ENCODE data around the gene MEIOSIN. TPM values are rescaled to one million over a fixed set of nuclear protein-coding genes. Genes with fewer than 3 reads are reported as not detected.

The MEIOSIN gene
- total and polyA plus RNA-seq, 9 of the 15 experiments (the other 6 are each of a cell fraction or from before 2014, with no cell fraction given): 0.06 to 2.0 (median 0.76) TPM

- TF ChIP-seq GTF2E2 (tag; IDR thresholded peaks at IDR 0.05) (no peak), SRSF7 (optimal IDR thresholded peaks at IDR 0.05; ENCODE audit: low read depth, low read length) (no peak), PTBP1 (IDR thresholded peaks at IDR 0.05; ENCODE audit: low read depth, low read length) (0 out of 2 replicates have a peak, but pooled peaks have one; percentile 30), ZC3H11A (IDR thresholded peaks at IDR 0.05; ENCODE audit: low read depth, low read length) (no peak), CHD1 (IDR thresholded peaks at IDR 0.05; ENCODE audit: low read length) (no peak), TFAM (CRISPR knock-in tag; conservative IDR thresholded peaks at IDR 0.05) (no peak), JUNB (CRISPR knock-in tag; conservative IDR thresholded peaks at IDR 0.05) (no peak), ZNF444 (CRISPR knock-in tag; IDR thresholded peaks at IDR 0.05) (no peak), MECOM (CRISPR knock-in tag; IDR thresholded peaks at IDR 0.05) (no peak), KAT8 (IDR thresholded peaks at IDR 0.05; ENCODE audit: low read depth) (no peak), STAG1 (CRISPR knock-in tag; IDR thresholded peaks at IDR 0.05; ENCODE audit: borderline replicate concordance) (no peak), HNRNPK (IDR thresholded peaks at IDR 0.05; ENCODE audit: low read depth, low read length, poor library complexity, severe bottlenecking) (no peak), CBFA2T3 (IDR thresholded peaks at IDR 0.05) (no peak), NCOA6 (IDR thresholded peaks at IDR 0.05) (no peak), RCOR1 (IDR thresholded peaks at IDR 0.05; ENCODE audit: borderline replicate concordance in 1 of 2, low read depth in 2 of 2, low read length in 2 of 2) (0 out of 4 replicates have a peak, but pooled peaks of 1 of the 2 experiments have one; percentile 10), ZKSCAN3 (CRISPR knock-in tag; IDR thresholded peaks at IDR 0.05) (no peak), BCOR (IDR thresholded peaks at IDR 0.05) (no peak), MCM7 (IDR thresholded peaks at IDR 0.05) (no peak)
- TF ChIP-seq, protein P1, sequence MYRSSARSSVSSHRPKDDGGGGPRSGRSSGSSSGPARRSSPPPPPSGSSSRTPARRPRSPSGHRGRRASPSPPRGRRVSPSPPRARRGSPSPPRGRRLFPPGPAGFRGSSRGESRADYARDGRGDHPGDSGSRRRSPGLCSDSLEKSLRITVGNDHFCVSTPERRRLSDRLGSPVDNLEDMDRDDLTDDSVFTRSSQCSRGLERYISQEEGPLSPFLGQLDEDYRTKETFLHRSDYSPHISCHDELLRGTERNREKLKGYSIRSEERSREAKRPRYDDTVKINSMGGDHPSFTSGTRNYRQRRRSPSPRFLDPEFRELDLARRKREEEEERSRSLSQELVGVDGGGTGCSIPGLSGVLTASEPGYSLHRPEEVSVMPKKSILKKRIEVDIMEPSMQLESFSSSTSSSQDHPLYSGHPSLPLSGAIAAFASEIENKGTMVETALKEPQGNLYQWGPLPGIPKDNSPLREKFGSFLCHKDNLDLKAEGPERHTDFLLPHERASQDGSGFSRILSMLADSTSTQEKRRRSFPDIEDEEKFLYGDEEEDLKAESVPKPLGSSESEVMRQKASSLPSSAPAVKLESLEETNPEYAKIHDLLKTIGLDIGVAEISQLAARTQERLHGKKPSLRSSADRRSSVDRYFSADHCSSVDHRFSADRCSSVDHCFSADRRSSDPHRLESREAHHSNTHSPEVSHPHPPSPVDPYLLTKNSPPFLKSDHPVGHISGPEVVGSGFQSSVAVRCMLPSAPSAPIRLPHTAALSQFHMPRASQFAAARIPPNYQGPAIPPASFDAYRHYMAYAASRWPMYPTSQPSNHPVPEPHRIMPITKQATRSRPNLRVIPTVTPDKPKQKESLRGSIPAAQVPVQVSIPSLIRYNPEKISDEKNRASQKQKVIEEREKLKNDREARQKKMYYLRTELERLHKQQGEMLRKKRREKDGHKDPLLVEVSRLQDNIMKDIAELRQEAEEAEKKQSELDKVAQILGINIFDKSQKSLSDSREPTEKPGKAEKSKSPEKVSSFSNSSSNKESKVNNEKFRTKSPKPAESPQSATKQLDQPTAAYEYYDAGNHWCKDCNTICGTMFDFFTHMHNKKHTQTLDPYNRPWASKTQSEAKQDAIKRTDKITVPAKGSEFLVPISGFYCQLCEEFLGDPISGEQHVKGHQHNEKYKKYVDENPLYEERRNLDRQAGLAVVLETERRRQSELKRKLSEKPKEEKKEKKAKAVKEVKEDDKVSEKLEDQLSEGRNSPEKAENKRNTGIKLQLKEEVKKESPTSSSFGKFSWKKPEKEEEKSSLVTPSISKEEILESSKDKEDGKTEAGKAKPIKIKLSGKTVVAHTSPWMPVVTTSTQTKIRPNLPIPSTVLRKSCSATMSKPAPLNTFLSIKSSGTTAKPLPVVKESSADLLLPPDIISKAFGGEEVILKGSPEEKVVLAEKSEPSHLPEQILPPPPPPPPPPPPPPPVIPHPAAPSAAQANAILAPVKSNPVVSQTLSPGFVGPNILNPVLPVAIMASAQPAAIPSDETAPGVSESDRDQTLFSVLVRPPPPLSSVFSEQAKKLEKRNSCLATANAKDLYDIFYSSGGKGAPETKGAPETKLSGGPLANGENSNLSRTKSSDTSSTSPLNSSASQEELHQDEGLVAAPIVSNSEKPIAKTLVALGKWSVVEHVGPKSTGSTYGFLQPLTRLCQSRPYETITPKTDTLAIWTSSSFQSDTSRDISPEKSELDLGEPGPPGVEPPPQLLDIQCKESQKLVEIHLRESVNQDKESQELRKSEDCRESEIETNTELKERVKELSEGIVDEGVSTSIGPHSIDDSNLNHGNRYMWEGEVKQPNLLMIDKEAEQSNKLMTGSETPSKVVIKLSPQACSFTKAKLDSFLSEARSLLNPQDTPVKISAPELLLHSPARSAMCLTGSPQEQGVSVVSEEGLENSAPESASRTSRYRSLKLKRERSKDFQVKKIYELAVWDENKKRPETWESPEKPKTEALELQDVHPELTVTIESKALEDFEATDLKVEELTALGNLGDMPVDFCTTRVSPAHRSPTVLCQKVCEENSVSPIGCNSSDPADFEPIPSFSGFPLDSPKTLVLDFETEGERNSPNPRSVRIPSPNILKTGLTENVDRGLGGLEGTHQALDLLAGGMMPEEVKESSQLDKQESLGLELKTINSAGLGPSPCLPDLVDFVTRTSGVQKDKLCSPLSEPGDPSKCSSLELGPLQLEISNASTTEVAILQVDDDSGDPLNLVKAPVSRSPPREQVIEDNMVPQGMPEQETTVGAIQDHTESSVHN (IDR thresholded peaks at IDR 0.05; ENCODE audit: borderline replicate concordance in 1 of 2, low read depth in 1 of 2): no peak
- TF ChIP-seq, protein P2, sequence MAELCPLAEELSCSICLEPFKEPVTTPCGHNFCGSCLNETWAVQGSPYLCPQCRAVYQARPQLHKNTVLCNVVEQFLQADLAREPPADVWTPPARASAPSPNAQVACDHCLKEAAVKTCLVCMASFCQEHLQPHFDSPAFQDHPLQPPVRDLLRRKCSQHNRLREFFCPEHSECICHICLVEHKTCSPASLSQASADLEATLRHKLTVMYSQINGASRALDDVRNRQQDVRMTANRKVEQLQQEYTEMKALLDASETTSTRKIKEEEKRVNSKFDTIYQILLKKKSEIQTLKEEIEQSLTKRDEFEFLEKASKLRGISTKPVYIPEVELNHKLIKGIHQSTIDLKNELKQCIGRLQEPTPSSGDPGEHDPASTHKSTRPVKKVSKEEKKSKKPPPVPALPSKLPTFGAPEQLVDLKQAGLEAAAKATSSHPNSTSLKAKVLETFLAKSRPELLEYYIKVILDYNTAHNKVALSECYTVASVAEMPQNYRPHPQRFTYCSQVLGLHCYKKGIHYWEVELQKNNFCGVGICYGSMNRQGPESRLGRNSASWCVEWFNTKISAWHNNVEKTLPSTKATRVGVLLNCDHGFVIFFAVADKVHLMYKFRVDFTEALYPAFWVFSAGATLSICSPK (IDR thresholded peaks at IDR 0.05; ENCODE audit: borderline replicate concordance): no peak
Measured at GRCh38 chr19:45779231-45780145, 46.2 kb downstream of the MEIOSIN start (continued).
